ENCODE results near the gene BMPR1A. TPM values are rescaled to one million over a fixed set of nuclear protein-coding genes. Genes with fewer than 3 reads are reported as not detected.

Gene BMPR1A
- total RNA-seq, 1 experiment from 2014 or later = 35.1 TPM

DNA sequence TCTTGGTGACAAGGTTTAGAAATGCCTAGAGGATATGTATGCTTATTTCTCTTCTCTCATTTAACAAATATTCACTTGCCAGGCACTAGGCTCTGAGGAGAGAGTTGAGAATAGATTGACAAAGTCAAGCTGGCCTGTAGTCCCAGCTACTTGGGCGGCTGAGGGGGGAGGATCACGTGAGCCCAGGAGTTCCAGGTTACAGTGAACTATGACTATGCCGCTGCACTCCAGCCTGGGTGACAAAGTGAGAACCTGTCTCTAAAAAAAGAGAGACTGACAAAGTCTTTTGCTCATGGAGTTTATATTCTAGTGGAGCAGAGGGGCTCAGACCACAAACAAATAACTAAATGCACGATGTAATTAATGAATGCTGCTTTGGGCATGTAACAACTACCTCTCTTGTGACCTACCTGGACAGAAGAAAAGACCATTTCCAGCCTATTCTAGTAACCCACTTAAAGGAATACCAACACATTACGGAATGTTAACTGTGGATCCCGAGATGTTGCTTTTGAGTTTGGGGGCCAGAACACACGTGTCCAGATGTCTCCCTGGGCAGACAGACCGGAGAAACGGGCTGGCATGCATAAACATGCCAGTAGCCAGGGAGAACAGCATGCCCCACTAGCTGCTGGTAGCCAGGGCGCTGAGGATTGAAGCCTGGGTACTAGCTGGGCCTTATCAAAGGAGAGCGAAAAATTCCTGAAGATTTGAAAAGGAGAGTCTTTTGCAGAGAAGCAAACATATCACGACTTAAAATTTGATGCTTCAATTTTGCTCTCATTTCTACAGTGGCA lies 2.6 kb upstream of the BMPR1A start:
- Histone ChIP-seq H3K27me3 (no peaks in the 10 kb centered on the region), H3K36me3 (peaks cover 4% of the 10 kb centered on the region), H3K4me3 (no peak overlapping the region), H3K9me3 (no peaks in the 10 kb centered on the region)
- DNase-seq = no peak

DNA sequence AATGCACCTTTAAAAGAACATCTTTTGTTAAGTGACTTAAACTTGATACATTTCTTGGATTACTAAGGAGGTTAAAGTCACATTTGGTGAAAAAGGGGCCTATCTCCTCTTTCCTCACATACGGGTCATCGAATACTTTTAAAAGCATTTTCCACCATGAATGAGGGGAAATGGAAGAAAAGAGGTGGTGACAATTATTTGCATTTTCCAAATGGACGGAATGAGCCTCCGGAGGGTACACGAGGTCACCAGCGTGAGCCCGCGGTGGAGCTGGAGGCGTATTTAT lies 1.0 kb upstream of the BMPR1A start:
- no peaks in the 10 kb centered on the region for H3K27me3 ChIP-seq
- no peaks in the 10 kb centered on the region for H3K9me3 ChIP-seq
- peaks cover 4% of the 10 kb centered on the region for H3K36me3 ChIP-seq
- DNase-seq = no peak
- H3K4me3 ChIP-seq = peak overlapping the region; percentile 89

DNA sequence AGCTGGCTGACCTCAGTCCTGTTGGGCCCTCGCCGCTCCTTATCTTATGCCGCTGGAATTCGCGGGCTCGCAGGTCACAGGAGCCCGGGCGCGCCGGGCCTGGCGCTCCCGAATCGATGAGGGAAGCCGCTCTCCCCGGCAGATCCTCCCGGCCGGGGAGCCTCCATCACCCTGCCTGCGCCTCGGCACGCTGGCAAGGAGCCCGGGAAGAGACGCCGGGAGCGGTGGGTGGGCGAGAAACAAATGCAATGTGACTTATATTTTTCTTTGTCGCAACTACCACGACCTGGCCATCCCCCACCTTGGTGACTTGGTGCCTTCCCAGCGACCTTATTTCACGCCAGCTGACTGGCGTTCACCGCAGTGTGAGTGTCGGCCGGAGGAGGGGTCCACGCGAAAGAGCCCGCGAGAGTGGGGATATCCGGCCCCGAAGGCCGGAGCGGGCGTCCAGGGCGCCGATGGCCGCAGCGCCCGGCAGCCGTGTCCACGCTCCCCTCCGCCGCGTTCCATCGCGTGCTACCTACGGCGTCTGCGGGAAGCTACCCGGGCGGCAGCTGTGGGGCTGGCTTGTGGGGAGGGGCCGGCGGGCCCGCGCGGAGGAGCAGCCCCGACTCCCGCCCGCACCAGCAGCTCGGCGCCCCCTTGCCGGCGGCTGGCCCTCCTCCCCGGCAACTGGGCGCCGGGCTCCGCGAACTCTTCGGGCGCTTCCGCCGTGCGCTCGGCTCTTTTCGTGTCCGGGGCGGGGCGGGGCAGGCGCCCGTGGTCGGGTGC lies 494 bp upstream of the BMPR1A start:
- DNase-seq = peak; percentile 90
- peaks cover 8% of the 10 kb centered on the region for H3K36me3 ChIP-seq
- H3K4me3 ChIP-seq = peak overlapping the region; percentile 89
- H3K27me3 ChIP-seq = no peaks in the 10 kb centered on the region
- H3K9me3 ChIP-seq = no peaks in the 10 kb centered on the region

- peak; percentile 34 for DNase-seq
- H3K9me3 ChIP-seq = no peaks in the 10 kb centered on the region
- H3K4me3 ChIP-seq = peak overlapping the region; percentile 75
- H3K36me3 ChIP-seq = peaks cover 5% of the 10 kb centered on the region; the same call in 1 of the 2 replicates
- no peaks in the 10 kb centered on the region for H3K27me3 ChIP-seq
Observed at GRCh38 chr10:86757113-86757972, 924 bp downstream of the BMPR1A start.

DNA sequence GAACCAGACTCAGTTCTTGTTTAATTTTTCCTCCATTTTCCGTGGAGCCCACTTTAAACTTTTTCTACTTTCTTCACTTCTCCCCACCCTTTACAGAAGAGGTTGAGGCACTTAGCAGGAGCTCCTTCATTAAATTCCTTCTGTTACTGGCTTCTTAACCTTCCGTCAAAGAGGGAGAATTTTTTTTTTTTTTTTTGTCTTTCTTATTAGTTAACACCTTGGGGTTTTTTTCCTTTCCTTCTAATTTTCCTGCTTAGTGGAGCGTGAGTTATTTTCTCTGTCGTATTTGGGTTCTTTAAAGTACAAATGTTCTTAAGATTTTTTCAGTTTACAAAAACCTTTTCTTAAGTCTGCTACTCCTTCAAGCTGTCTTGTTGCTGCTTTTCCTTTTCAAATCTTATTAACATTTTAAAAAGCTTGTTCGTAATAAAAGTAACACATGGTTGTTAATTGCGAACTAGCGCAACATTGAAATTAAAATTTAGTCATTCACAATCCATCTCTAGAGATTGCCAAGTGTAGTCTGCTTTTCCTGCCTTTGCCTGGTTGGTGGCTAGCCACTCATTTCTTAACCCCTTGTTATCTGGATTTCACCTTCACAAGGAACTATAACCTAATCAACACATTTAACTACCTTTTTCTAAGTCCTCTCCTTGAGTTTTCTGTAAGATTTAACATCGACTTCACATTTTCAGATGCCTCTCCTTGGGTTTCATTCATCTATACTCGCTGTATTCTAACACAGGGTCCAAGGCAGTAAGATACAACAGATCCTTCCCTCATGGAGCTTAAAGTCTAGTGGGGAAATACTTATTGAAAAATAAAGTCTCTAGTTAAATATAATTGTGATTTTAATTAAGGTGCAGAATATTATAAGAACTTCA lies 2.0 kb downstream of the BMPR1A start:
- Histone ChIP-seq H3K36me3 (peaks cover 5% of the 10 kb centered on the region; the same call in 1 of the 2 replicates), H3K4me3 (peak overlapping the region; percentile 75), H3K9me3 (no peaks in the 10 kb centered on the region), H3K27me3 (no peaks in the 10 kb centered on the region)
- DNase-seq = no peak

- no peak for DNase-seq
Observed at GRCh38 chr10:86759073-86759672, 2.8 kb downstream of the BMPR1A start.

GRCh38 chr10:86763404-86763803 lies 7.0 kb downstream of the BMPR1A start:
- no peak overlapping the region for H3K4me3 ChIP-seq
- no peak for DNase-seq

More at GRCh38 chr10:86759073-86759672, 2.8 kb downstream of the BMPR1A start:
- Histone ChIP-seq H3K9me3 (no peaks in the 10 kb centered on the region), H3K4me3 (peak overlapping the region; percentile 75), H3K36me3 (peaks cover 5% of the 10 kb centered on the region; the same call in 1 of the 2 replicates), H3K27me3 (no peaks in the 10 kb centered on the region)

DNA sequence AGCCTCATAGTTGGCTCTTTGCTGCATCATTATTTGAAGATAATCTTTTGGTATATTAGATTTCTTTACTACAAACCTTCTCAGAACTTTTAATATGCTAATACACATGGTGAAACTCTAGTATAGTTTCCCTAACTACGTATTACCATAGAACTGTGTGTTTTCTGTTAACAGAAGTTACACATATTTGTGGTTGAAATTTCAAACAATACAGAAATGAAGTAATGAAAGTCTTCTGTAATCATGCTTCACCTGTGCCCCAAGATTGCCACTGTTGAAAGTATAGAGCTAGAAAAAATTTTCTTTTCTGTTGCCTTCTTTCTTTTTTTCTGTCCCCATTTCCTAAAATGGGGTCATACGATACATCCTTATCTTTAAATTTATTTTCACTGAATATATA lies 9.1 kb downstream of the BMPR1A start:
- DNase-seq = no peak
- no peak overlapping the region for H3K4me3 ChIP-seq
- no peaks in the 10 kb centered on the region for H3K9me3 ChIP-seq
- H3K36me3 ChIP-seq = 0 out of 2 replicates have a peak, but pooled peaks cover 4% of the 10 kb centered on the region
- no peaks in the 10 kb centered on the region for H3K27me3 ChIP-seq

More at GRCh38 chr10:86763404-86763803, 7.0 kb downstream of the BMPR1A start:
- 0 out of 2 replicates have a peak, but pooled peaks cover 5% of the 10 kb centered on the region for H3K36me3 ChIP-seq
- H3K27me3 ChIP-seq = no peaks in the 10 kb centered on the region
- no peaks in the 10 kb centered on the region for H3K9me3 ChIP-seq

GRCh38 chr10:86768412-86769062 lies 12.1 kb downstream of the BMPR1A start:
- DNase-seq = no peak
- H3K4me3 ChIP-seq = no peak overlapping the region
- no peaks in the 10 kb centered on the region for H3K9me3 ChIP-seq
- no peaks in the 10 kb centered on the region for H3K36me3 ChIP-seq
- H3K27me3 ChIP-seq = no peaks in the 10 kb centered on the region

DNA sequence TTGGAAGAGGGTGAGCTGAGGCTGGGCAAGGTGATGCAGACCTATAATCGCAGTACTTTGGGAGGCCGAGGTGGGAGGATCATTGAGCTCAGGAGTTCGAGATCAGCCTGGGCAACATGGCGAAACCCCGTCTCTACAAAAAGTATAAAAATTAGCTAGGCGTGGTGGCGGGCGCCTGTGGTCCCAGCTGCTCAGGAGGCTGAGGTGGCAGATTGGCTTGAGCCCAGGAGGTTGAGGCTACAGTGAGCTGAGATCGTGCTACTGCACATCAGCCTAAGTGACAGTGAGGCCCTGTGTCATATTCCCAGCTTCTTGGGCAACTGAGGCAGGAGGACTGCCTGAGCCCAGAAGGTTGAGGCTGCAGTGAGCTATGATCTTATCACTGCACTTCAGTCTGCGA lies 13.6 kb downstream of the BMPR1A start:
- no peak for DNase-seq
- H3K4me3 ChIP-seq = no peak overlapping the region
- H3K9me3 ChIP-seq = no peaks in the 10 kb centered on the region
- H3K36me3 ChIP-seq = no peaks in the 10 kb centered on the region
- H3K27me3 ChIP-seq = no peaks in the 10 kb centered on the region

DNA sequence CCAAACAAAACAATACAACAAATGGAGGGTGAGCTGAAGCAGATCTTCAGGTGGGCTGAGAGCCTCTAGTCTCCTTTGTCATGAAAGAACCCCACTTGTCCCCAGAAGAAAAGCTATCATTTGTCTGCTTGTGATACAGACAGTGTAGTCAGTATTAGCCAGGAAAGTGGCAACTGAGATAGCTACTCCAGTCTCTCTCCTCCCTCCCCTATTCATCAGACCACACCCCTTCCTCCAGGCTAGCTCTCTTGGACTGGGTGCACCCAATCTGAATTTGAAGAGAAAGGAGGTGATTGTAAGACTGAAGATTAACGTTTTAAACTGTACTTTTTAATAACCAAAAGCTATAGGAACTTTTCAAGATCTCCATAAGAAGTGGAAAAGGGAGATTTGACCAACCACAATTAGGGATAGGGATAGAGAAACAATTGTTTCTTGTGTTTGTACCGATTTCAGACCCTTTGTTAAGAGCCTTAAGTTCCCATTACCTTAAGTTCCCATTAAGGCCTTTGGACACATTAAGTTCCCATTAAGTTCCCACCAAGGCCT lies 14.1 kb downstream of the BMPR1A start:
- Histone ChIP-seq H3K36me3 (no peaks in the 10 kb centered on the region), H3K27me3 (no peaks in the 10 kb centered on the region), H3K4me3 (no peak overlapping the region), H3K9me3 (no peaks in the 10 kb centered on the region)
- no peak for DNase-seq

DNA sequence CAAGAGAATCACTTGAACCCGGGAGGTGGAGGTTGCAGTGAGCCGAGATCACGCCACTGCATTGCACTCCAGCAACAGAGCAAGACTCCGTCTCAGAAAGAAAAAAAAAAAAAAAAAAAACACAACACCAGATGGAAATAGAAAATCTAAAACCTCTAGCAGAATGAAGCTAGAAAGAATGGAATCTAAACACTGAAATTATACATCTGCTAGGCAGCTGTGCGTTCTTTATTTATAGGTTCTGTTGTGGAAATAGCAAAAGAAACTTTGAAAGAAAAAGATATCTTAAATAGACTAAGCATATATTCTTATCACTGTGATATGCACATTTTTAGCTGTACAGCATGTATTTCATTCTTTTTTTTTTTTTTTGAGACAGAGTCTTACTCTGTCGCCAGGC lies 17.1 kb downstream of the BMPR1A start:
- H3K36me3 ChIP-seq = no peaks in the 10 kb centered on the region
- no peak for DNase-seq
- H3K4me3 ChIP-seq = no peak overlapping the region
- no peaks in the 10 kb centered on the region for H3K9me3 ChIP-seq
- no peaks in the 10 kb centered on the region for H3K27me3 ChIP-seq

DNA sequence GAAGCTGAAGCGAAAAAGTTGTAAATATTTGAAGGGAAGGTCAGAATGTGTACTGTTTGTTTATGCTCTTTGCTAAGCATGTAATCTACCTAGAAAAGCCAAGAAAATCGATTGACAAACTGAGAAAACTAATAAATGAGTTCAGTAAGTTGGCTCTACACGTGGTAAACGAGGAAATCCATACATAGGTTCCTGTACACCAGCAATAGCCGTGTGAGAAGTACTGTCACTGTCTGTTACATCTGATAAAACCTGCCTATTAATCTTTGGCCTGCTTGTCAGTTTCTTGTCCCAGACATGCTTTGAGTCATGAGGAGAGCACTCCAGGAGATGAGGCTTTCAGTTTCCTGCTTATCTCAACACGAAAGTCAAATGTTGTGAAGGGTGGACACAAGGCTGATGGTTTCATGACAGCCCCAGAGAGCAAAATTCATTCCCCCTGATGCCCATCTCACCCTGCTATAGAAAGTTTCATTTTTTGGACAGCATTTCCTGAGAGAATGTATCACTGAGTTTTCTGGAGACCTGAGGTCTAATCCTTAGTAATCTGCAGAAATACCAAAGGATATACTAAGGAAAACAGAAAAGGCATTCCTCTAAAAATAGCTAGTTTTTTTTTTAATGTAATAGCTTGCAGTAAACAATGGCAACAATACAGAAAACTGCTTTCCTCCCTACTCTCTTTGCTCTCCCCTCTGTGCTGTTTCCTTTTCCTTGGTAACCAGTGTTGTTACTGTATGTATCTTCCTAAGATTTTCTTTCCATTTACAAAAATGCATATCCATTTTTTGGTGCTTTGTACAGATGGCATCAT lies 18.8 kb downstream of the BMPR1A start:
- peak; percentile 17 for DNase-seq
- no peaks in the 10 kb centered on the region for H3K27me3 ChIP-seq
- no peak overlapping the region for H3K4me3 ChIP-seq
- H3K36me3 ChIP-seq = no peaks in the 10 kb centered on the region
- H3K9me3 ChIP-seq = no peaks in the 10 kb centered on the region

GRCh38 chr10:86775870-86776180 lies 19.4 kb downstream of the BMPR1A start:
- Histone ChIP-seq H3K36me3 (no peaks in the 10 kb centered on the region), H3K27me3 (no peaks in the 10 kb centered on the region), H3K9me3 (no peaks in the 10 kb centered on the region), H3K4me3 (no peak overlapping the region)
- DNase-seq = no peak
